AG04449 (cell line): ENCODE data around the gene DDIT4L.

Source experiments
- CTCF ChIA-PET: fragments of 350-600 bp; formaldehyde crosslinking; extraction: SDS; loops from one replicate; lab custom pipeline; 2021; ENCODE audit warnings: antibody characterized with exemption; lab: Yijun Ruan, JAX
- POLR2A ChIA-PET: fragments of 400-600, 350-600 bp; formaldehyde crosslinking; extraction: SDS; loops from one replicate; lab custom pipeline; 2020; ENCODE audit warnings: antibody characterized with exemption, inconsistent platforms; lab: Yijun Ruan, JAX
- DNase-seq: peaks from one replicate; pipeline ENCODE4 v3.0.0-alpha.2; 2010; ENCODE audit warnings: low read depth, low spot score
- H3K4me3 ChIP-seq: 2 replicates; pipeline ENCODE4 v1.5.1; 2011; ENCODE audit warnings: low read depth, mild to moderate bottlenecking, control low read depth, low read length
- CTCF ChIP-seq: IDR thresholded peaks from one replicate; pipeline ENCODE4 v1.5.1; 2011; ENCODE audit warnings: mild to moderate bottlenecking, moderate library complexity, low read length, control low read depth, inconsistent platforms; ENCODE audit not compliant: insufficient read depth; ENCODE audit errors: missing control alignments

The DDIT4L gene

GRCh38 chr4:100189820-100190642 is at the start of gene DDIT4L:
Gene DDIT4L (minus strand): TSS chr4:100190468. CDS start chr4:100189983, 485 bp downstream.
- ChIA-PET POLR2A (no interaction called here), CTCF (no interaction called here)
- no peak for TF ChIP-seq CTCF
- DNase-seq = no peak
- H3K4me3 ChIP-seq = peak within 1 kb of the TSS; percentile 54

- TF ChIP-seq CTCF = no peak
- CTCF ChIA-PET = no interaction called here
- no peak for DNase-seq
- POLR2A ChIA-PET = no interaction called here
- no peak overlapping the region for H3K4me3 ChIP-seq
Measured at GRCh38 chr4:100240008-100240407, 49.7 kb upstream of the DDIT4L start.

GRCh38 chr4:100224721-100225120 is 34.5 kb upstream of the DDIT4L start:
- ChIA-PET CTCF (no interaction called here), POLR2A (no interaction called here)
- no peak for DNase-seq
- no peak for TF ChIP-seq CTCF
- no peak overlapping the region for H3K4me3 ChIP-seq

- no peak for TF ChIP-seq CTCF
- POLR2A ChIA-PET = no interaction called here
- H3K4me3 ChIP-seq = no peak overlapping the region
- CTCF ChIA-PET = no interaction called here
- no peak for DNase-seq
Measured at GRCh38 chr4:100224160-100224559, 33.9 kb upstream of the DDIT4L start.

- no peak overlapping the region for H3K4me3 ChIP-seq
- DNase-seq = no peak
- TF ChIP-seq CTCF = no peak
- ChIA-PET CTCF (no interaction called here), POLR2A (no interaction called here)
Measured at GRCh38 chr4:100208964-100209363, 18.7 kb upstream of the DDIT4L start.

GRCh38 chr4:100208459-100208858 is 18.2 kb upstream of the DDIT4L start:
- no peak for TF ChIP-seq CTCF
- H3K4me3 ChIP-seq = no peak overlapping the region
- POLR2A ChIA-PET = no interaction called here
- CTCF ChIA-PET = no interaction called here
- no peak for DNase-seq
